Fibroblast of the conjunctiva (primary cell): ENCODE measurements around the gene THSD7A.

Source experiments
- DNase-seq: peaks from one replicate; pipeline ENCODE4 v3.0.0-alpha.2; 2010; ENCODE audit warnings: low read depth

Gene THSD7A

GRCh38 chr7:11706666-11707605 is 125.1 kb downstream of the THSD7A start:
- DNase-seq: no peak

- DNase-seq: no peak
Observed at GRCh38 chr7:11703829-11704228, 128.2 kb downstream of the THSD7A start.

- no peak for DNase-seq
Observed at GRCh38 chr7:11702938-11703337, 129.1 kb downstream of the THSD7A start.

- no peak for DNase-seq
Observed at GRCh38 chr7:11701829-11702560, 130.0 kb downstream of the THSD7A start.

GRCh38 chr7:11699666-11700065 is 132.3 kb downstream of the THSD7A start:
- no peak for DNase-seq

- DNase-seq: no peak
Observed at GRCh38 chr7:11698384-11698871, 133.6 kb downstream of the THSD7A start.

GRCh38 chr7:11690395-11690794 is 141.6 kb downstream of the THSD7A start:
- no peak for DNase-seq

- no peak for DNase-seq
Observed at GRCh38 chr7:11689096-11689495, 142.9 kb downstream of the THSD7A start.

GRCh38 chr7:11681461-11681860 is 150.5 kb downstream of the THSD7A start:
- DNase-seq: no peak

GRCh38 chr7:11675163-11675562 is 156.8 kb downstream of the THSD7A start:
- no peak for DNase-seq

- DNase-seq: no peak
Observed at GRCh38 chr7:11668727-11669126, 163.3 kb downstream of the THSD7A start.

GRCh38 chr7:11667810-11668185 is 164.2 kb downstream of the THSD7A start:
- no peak for DNase-seq

GRCh38 chr7:11667071-11667809 is 164.8 kb downstream of the THSD7A start:
- no peak for DNase-seq

GRCh38 chr7:11665357-11665756 is 166.6 kb downstream of the THSD7A start:
- DNase-seq: no peak

GRCh38 chr7:11655642-11656041 is 176.4 kb downstream of the THSD7A start:
- DNase-seq: no peak

- DNase-seq: no peak
Observed at GRCh38 chr7:11655163-11655562, 176.8 kb downstream of the THSD7A start.

GRCh38 chr7:11650500-11650899 is 181.5 kb downstream of the THSD7A start:
- DNase-seq: no peak

- DNase-seq: peak; percentile 20
Observed at GRCh38 chr7:11650030-11650429, 182.0 kb downstream of the THSD7A start.

GRCh38 chr7:11648980-11649379 is 183.0 kb downstream of the THSD7A start:
- peak; percentile 41 for DNase-seq

GRCh38 chr7:11648101-11648500 is 183.9 kb downstream of the THSD7A start:
- DNase-seq: no peak

- DNase-seq: no peak
Observed at GRCh38 chr7:11642841-11643240, 189.2 kb downstream of the THSD7A start.

GRCh38 chr7:11642276-11642675 is 189.7 kb downstream of the THSD7A start:
- DNase-seq: no peak
